ENCODE results near the gene TSSK6.

The TSSK6 gene

DNA sequence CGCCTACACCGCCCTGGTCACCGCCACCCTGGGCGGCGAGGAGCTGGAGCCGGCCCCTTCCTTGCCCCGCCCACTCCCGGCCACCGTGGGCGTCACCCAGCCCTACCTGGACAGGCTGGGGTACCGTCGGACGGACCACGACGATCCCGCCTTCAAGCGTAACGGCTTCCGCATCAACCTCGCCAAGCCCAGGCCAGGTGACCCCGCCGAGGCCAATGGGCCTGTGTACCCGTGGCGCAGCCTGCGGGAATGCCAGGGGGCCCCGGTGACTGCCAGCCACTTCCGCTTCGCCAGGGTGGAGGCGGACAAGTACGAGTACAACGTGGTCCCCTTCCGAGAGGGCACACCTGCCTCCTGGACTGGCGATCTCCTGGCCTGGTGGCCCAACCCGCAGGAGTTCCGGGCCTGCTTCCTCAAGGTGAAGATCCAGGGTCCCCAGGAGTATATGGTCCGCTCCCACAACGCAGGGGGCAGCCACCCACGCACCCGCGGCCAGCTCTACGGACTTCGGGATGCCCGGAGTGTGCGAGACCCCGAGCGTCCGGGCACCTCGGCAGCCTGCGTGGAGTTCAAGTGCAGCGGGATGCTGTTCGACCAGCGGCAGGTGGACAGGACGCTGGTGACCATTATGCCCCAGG is 29.7 kb upstream of the TSSK6 start:
- no peak for DNase-seq (ENCODE audit: low spot score)

DNA sequence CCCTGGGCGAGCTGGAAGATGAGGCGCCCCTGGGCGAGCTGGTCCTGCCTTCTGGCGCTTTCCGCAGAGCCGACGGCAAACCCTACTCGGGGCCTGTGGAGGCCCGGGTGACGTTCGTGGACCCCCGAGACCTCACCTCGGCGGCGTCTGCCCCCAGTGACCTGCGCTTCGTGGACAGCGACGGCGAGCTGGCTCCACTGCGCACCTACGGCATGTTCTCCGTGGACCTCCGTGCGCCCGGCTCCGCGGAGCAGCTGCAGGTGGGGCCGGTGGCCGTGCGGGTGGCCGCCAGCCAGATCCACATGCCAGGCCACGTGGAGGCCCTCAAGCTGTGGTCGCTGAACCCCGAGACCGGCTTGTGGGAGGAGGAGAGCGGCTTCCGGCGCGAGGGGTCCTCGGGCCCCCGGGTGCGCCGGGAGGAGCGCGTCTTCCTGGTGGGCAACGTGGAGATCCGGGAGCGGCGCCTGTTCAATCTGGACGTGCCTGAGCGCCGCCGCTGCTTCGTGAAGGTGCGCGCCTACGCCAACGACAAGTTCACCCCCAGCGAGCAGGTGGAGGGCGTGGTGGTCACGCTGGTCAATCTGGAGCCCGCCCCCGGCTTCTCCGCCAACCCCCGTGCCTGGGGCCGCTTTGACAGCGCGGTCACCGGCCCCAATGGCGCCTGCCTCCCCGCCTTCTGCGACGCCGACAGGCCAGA is 29.1 kb upstream of the TSSK6 start:
- no peak for DNase-seq (ENCODE audit: low spot score)

DNA sequence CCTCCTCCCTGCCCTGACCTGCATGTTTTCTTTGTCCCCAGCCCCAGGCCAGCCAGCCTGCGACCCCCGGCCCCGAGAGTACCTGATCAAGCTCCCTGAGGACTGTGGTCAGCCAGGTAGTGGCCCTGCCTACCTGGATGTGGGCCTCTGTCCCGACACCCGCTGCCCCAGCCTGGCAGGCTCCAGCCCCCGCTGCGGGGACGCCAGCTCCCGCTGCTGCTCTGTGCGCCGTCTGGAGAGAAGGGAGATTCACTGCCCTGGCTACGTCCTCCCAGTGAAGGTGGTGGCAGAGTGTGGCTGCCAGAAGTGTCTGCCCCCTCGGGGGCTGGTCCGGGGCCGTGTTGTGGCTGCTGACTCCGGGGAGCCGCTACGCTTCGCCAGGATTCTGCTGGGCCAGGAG is 28.3 kb upstream of the TSSK6 start:
- no peak for DNase-seq (ENCODE audit: low spot score)

DNA sequence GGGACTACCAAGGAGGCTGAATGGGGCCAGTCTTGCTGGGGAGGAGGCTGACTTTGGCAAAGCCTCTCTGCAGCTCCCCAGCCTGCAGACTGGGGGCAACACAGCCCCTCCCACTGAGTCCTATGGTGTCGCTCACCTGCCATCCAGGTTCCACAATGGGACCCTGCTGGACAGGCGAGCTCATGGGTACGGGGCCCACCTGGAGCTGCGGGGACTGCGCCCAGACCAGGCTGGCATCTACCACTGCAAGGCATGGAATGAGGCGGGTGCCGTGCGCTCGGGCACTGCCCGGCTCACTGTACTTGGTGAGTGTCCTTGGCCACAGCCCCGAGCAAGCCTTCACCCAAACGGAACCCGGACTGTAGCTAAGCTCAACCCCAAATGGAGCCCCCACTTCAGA is 27.8 kb upstream of the TSSK6 start:
- no peak for DNase-seq (ENCODE audit: low spot score)

DNA sequence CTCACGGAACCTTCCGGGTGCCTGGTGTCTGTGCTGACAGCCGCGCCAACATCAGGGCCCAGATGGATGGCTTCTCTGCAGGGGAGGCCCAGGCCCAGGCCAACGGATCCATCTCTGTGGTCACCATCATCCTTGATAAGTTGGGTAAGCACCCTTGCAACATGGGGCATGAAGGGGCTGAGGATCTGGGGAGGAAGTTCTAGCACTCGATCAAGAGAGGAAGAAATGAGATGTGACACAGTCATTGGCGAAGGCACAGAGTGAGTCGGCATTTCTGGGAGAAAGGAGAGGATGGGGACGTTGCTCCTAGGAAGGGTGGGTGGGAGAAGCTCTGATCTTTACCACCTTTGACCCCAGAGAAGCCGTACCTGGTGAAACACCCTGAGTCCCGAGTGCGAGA is 27.2 kb upstream of the TSSK6 start:
- no peak for DNase-seq (ENCODE audit: low spot score)

DNA sequence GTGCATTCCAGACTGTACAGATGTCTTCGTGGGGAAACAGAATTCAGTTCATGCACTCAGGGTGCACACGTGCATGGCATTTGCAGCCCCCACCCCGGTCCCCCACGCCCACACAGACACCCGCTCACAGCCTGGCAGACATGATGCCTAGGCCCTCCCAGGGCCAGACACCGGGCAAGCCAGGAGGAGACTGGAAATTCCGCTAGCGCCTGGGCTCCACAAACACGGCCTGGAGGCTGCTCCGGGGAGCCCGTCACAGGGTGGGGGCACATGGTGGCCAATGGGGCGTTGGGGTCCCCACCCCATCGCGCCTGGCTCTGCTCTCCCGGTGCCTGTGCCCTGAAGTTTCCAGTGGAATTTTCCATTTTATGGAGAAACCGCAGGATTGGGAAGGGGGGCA is 26.3 kb upstream of the TSSK6 start:
- DNase-seq (ENCODE audit: low spot score) = no peak

DNA sequence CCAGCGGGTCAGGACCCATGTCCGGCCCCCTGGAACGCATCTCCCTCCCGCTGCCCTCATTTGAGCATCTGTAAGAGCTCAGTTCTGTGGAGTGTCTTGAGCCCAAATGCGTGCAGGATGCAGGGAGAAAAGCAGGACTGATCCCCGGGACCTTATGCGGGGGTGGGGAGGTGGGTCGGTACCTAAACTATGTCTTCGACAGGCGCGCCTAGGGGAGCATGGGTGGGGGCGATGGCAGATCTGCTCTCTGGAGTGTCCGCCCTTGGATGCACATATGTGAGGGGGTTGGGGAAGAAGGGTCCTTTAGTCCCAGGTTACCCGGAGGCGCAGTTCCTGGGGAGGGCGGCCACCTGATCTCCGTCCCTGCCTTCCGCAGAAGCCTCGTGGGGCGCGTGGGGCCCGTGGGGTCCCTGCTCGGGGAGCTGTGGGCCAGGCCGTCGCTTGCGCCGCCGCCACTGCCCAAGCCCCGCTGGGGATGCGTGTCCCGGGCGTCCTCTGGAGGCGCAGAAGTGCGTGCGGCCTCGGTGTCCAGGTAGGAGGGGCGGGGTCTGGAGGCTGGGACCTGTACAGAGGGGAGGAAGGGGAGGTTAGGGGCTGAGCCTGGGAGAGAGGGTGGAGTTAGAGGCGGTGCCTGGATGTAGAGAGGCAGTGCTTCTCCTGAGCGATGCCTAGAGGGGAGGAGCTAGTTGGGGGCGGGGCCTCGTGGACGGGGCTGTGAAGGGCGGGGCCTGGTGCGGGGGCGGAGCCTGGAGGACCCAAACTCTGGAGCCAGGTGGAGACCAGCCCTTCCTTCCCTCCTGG is 25.6 kb upstream of the TSSK6 start:
- peak; percentile 66 for DNase-seq (ENCODE audit: low spot score)

DNA sequence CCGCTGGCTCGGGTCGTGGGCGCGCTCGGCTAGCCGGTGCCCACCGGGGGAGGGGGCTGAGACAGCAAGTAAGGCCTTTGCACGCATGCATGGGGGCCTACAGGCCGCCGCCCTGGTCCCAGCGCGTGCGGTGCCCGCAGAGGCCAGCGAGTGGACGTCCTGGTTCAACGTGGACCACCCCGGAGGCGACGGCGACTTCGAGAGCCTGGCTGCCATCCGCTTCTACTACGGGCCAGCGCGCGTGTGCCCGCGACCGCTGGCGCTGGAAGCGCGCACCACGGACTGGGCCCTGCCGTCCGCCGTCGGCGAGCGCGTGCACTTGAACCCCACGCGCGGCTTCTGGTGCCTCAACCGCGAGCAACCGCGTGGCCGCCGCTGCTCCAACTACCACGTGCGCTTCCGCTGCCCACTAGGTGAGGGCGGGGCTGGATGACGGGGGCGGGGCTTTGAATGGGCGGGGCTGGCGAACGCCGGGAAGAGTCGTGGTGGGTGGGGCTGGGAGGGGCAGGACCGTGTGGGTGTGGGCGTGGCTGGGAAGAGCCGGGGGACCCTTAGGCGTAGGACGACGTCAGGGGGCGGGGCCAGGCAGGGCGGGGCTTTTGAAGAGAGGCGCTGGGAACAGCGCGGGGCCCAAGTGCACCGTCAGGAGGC is 24.8 kb upstream of the TSSK6 start:
- peak; percentile 54 for DNase-seq (ENCODE audit: low spot score)

DNA sequence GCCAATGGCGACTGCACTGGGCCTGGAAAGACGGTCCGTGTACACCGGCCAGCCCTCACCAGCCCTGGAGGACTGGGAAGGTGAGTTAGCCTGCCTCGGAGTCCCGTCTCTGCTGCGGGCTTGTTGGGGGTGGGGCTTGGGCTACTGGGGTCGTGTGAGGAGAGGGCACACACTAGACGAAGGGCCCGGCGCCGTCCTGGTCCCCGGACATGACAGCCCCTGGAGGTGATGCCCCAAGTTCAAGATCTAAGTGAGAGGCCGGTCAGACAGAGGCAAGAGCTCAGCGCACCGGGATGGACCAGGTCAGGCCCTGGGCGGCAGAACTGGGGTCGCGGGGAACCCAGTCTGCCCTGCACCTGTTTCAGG is 24.3 kb upstream of the TSSK6 start:
- no peak for DNase-seq (ENCODE audit: low spot score)

DNA sequence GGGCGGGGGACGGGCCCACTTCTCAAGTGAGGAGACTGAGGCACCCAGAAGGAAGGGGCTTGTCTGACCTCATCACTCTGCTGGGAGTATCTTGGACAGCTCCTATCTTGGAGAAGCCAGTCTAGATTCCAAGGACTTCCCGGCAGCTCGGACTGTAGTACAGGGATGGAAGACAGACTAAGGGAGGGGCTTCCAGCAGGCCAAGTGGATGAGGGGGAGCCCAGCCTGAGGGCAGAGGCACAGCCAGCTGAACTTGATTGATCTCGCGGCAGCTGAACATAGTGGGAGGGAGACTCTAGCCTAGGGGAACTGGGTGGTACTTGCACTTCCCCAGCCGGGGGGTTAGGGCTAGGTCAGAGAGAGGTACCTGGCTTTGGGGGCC is 23.4 kb upstream of the TSSK6 start:
- DNase-seq (ENCODE audit: low spot score) = no peak

DNA sequence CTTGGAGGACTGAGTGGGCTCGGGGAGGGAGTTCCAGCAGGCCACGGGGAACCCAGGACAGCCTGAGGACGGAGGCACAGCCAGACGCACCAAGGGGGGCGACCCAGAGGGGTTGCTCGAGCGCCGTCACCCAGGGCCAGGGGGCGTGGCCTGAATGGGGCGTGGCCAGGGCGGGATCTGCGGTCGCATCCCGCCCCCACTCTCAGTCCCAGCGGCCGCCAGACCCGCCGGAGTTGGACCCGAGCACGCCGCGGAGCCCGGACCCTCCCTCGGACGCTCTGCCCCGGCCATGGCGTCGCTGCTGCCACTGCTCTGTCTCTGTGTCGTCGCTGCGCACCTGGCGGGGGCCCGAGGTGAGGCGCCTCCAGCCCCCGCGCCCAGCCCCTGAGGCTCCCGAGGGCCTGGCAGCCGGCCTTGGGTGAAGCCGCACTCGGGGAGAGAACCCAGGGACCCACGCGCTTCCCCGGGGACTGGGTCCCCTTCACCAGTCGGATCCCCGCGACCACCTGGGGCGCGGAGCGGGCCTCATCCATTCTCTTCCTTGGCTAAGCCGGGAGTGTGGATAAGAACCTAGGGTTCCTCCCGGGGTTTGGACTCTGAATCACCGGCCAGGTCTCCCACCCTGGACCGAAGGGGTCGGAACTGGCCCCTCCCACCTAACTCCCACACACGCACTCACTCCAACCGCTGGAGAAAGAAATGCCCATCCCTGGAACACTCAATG is 22.9 kb upstream of the TSSK6 start, which contains the start of gene CILP2:
Gene CILP2, plus strand, starts transcription at position 205 of the 724 bp plus-strand sequence. Its CDS starts 85 bp downstream, at position 290.
- DNase-seq (ENCODE audit: low spot score) = no peak

DNA sequence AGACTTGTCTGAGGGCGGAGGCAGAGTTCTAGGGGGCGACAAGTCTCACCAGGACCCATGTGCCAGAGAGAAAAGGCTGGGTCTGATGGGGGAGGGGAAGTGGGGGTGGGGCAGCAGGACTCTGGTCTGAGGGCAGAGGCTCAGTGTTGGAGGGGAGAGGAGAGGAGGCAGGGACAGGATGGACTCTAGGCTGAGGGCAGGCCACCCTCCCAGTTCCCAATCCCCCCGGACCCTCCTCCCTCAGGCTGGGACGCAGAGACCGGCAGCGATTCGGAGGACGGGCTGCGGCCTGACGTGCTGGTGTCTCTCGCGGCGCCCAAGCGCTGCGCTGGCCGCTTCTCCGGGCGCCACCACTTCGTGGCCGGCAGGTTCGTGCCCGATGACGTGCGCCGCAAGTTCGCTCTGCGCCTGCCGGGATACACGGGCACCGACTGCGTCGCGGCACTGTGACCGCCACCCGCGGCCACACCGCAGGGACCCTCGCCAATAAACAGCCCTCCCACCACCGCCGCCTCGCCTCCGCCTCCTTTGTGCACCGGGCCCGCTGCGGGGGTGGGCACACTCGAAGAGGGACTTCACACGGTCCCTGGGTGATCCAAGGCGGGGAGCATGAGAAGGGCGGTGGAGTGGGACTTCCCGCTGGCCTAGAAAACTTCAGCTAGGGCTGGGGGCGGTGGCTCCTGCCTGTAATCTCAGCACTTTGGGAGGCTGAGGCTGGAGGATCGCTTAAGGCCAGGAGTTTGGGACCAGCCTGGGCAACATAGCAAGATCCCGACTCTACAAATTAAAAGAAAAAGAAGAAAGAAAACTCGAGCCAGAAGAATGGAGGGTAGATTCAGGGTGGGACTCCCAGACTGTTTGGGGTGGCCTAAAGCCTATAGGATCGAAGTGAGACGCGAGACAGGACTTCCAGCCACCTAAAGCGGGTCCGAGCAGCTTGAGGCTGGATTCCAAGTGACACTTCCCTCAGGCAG is 22.0 kb upstream of the TSSK6 start:
- no peak for DNase-seq (ENCODE audit: low spot score)

DNA sequence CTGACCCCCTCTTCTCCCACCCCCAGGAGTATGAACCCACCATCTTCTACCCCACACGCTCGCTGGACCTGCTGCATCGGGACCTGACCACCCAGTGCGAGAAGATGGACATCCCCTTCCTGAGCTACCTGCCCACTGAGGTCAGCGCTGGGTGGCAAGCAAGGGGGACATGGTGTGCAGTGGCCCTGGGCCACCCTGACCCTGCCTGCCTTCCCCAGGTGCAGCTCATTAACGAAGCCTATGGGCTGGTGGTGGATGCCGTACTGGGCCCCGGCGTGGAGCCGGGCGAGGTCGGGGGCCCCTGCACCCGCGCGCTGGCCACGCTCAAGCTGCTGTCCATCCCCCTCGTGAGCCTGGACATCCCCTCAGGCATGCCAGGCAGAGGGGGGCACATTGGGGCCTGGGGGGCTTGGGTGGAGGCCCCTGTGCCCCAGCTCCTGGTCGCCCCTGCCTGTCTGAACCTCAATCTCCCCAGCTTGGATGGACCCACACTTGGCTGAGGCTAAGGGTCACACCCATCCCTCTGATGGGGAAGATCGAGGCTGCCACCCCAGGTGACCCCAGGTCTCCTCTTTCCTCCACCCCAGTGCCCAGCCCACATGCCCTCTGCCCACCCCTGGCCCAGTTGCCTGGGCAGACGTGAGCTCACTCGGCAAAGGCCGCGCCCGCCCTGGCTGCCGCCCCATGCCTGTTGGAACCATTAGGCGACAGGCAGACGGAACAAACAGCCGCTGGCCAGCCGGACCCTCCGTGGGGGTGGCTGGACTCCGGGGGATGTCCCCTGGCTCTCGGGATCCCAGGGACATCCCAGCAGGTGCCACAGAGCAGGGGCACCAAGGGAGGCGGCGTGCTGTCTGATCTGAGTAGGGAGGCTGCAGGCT is 20.2 kb upstream of the TSSK6 start:
- no peak for DNase-seq (ENCODE audit: low spot score)

DNA sequence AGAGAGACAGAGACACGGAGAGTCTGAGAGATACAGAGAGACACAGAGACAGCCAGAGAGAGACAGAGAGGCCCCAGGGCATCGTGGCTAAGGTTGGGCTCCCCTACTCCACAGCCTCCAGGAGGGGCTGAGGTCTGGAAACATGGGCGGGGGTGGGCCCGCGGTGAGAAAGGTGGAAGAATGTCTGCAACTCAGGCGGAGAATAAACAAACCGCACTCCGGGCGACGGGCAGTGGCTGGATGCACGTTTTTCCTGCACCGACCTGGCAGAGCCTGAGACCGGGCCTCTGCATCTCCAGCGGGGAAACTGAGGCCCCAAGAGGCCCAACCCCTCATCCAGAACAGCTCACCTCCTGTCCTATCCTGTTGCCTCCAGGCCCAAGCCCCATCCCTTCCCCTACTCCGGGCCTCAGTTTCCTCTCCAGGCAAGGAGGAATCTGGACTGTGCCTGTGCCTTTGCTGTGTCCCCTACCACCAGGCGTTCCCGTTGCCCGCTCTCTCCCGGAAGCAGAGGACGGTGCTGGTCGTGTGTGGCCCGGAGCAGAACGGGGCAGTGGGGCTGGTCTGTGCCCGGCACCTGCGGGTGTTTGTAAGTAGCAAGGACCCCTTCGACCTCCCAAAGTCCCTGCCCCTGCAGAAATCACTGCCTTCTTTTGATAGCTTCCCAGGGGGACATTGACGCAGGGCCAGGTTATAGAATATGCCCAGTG is 19.4 kb upstream of the TSSK6 start:
- no peak for DNase-seq (ENCODE audit: low spot score)

DNA sequence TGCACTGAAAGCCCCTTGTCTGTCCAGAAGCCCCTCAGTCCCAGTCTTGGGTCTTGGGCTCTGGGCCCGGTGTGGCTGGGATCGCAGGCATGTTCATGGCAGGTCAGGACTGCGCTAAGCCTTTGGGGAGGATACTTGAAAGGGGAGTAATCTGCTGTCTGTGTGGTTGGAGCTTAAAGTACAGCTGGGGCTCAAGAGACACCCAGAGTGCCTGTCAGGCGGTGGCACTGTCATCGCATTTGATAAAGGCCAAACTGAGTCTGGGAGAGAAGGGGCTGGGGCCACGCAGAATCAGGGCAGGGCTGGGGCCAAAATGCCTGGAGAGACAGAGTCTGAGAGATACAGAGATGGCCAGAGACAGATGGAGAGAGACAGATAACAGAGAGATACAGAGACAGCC is 18.5 kb upstream of the TSSK6 start:
- no peak for DNase-seq (ENCODE audit: low spot score)

DNA sequence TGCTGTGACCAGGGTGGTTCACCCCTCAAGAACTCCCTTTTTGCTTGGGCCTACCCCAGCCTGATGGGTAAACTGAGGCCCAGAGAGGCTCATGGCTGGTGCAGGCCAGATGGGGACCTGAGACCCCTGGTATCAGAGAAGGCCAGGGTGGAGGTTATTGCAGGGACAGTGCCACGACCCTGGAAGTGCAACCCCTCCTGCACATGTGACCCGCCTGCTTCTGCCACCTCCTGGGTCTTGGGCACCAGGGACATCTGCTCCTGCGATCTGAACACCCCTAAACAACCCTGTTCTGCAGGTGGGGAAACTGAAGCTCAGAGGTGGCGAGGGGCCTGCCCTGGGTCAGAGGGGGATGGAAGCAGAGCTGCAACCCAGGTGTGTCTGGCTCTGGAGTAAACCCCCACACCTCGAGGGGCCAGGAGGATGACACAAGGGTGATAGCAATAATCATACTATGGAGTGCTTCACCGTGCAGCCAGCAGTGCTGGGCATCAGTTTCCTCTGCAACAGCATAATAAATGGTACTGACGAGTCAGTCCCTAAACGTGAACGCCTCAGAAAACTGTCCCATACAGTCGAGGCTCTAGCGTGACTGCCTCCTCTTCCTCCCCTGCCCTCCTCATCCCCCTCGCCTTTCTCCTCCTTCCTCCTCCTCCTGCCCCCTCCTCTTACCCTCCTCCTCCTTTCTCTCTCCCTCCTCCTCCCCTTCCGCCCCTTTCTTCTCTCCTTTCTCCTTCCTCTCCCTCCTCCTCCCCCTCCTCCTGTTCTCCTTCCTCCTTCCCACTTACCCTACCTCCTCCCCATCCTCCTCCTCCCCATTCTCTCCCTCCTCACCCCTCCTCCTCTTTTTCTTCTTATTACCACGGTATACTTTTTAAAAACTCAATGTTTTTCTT is 17.7 kb upstream of the TSSK6 start:
- DNase-seq (ENCODE audit: low spot score) = no peak

DNA sequence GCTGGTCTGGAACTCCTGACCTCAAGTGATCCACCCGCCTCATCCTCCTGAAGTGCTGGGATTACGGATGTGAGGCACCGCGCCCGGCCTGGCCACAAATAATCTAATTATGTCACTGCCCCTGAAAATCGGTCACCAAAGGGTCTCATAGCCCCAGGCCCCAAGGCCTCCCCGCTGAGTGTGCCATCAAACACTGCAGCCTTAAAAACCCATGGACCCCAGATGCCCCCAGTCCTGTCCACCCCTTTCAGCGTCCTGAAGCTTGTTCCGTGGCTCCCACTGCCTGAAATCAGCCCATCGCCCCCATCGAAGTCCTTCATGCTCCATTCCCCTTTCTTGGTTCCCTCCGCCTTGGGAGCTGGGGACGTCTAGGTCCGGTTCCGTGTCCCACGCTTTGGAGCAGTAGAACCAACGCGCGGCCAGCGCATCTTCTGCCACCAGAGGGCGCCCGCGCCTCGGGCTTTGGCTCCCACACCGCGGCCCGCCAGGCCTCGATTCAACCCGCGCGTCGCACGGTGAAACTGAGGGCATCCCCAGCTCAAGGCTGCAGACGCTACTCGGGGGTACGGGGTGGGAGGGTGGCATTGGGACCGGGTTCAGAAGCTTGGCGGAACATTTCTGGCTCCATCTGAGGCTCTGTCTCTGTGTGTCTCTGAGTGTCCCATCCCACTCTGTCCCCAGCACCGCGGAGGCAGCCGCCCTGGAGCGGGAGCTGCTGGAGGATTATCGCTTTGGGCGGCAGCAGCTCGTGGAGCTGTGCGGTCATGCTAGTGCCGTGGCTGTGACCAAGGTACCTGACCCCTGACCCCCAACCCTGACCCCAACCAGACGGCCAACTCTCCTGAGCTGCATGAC is 16.8 kb upstream of the TSSK6 start:
- peak; percentile 44 for DNase-seq (ENCODE audit: low spot score)

Measured in SW480 (cell line).